ENCODE measurements around the gene HDAC3.

HDAC3 gene

GRCh38 chr5:141605523-141606277 is 30.9 kb downstream of the HDAC3 start:
- Histone ChIP-seq H3K27ac (ENCODE audit: low read depth in 2 of 2, low read length in 2 of 2) (peak overlapping the region; percentile 19 to 26), H3K4me3 (ENCODE audit: low read length in 2 of 2) (peak overlapping the region in 1 of 2 donors; percentile 9), H3K36me3 (ENCODE audit: control insufficient read depth in 2 of 2, insufficient read depth in 2 of 2, low read length in 2 of 2) (no peaks in the 10 kb centered on the region), H3K9ac (ENCODE audit: low read depth in 1 of 2, low read length in 2 of 2) (no peak overlapping the region), H3K4me1 (ENCODE audit: control insufficient read depth in 2 of 2, insufficient read depth in 2 of 2, low read length in 2 of 2) (peaks cover 12 to 19% of the 10 kb centered on the region in 2 donors), H3K9me3 (ENCODE audit: control insufficient read depth in 2 of 2, low read length in 2 of 2) (no peaks in the 10 kb centered on the region), H3K27me3 (ENCODE audit: control insufficient read depth in 2 of 2, insufficient read depth in 2 of 2, low read length in 2 of 2) (no peaks in the 10 kb centered on the region)

- Histone ChIP-seq H3K9me3 (ENCODE audit: control insufficient read depth in 2 of 2, low read length in 2 of 2) (no peaks in the 10 kb centered on the region), H3K27ac (ENCODE audit: low read depth in 2 of 2, low read length in 2 of 2) (peak overlapping the region; percentile 45 to 70), H3K36me3 (ENCODE audit: control insufficient read depth in 2 of 2, insufficient read depth in 2 of 2, low read length in 2 of 2) (no peaks in the 10 kb centered on the region), H3K4me3 (ENCODE audit: low read length in 2 of 2) (peak overlapping the region in 1 of 2 donors; percentile 24), H3K4me1 (ENCODE audit: control insufficient read depth in 2 of 2, insufficient read depth in 2 of 2, low read length in 2 of 2) (peaks cover 12 to 15% of the 10 kb centered on the region in 2 donors), H3K27me3 (ENCODE audit: control insufficient read depth in 2 of 2, insufficient read depth in 2 of 2, low read length in 2 of 2) (no peaks in the 10 kb centered on the region), H3K9ac (ENCODE audit: low read depth in 1 of 2, low read length in 2 of 2) (peak overlapping the region; percentile 18 to 28)
These were observed 32.5 kb downstream of the HDAC3 start for GRCh38 chr5:141603923-141604717.

- Histone ChIP-seq H3K9ac (ENCODE audit: low read depth in 1 of 2, low read length in 2 of 2) (no peak overlapping the region), H3K4me1 (ENCODE audit: control insufficient read depth in 2 of 2, insufficient read depth in 2 of 2, low read length in 2 of 2) (peaks cover 8 to 12% of the 10 kb centered on the region in 2 donors), H3K9me3 (ENCODE audit: control insufficient read depth in 2 of 2, low read length in 2 of 2) (no peaks in the 10 kb centered on the region), H3K36me3 (ENCODE audit: control insufficient read depth in 2 of 2, insufficient read depth in 2 of 2, low read length in 2 of 2) (no peaks in the 10 kb centered on the region), H3K27ac (ENCODE audit: low read depth in 2 of 2, low read length in 2 of 2) (no peak overlapping the region), H3K4me3 (ENCODE audit: low read length in 2 of 2) (no peak overlapping the region), H3K27me3 (ENCODE audit: control insufficient read depth in 2 of 2, insufficient read depth in 2 of 2, low read length in 2 of 2) (no peaks in the 10 kb centered on the region)
These were observed 34.0 kb downstream of the HDAC3 start for GRCh38 chr5:141602606-141603005.

- Histone ChIP-seq H3K9me3 (ENCODE audit: control insufficient read depth in 2 of 2, low read length in 2 of 2) (no peaks in the 10 kb centered on the region), H3K4me3 (ENCODE audit: low read length in 2 of 2) (no peak overlapping the region), H3K36me3 (ENCODE audit: control insufficient read depth in 2 of 2, insufficient read depth in 2 of 2, low read length in 2 of 2) (no peaks in the 10 kb centered on the region), H3K4me1 (ENCODE audit: control insufficient read depth in 2 of 2, insufficient read depth in 2 of 2, low read length in 2 of 2) (peaks cover under 1 to 1% of the 10 kb centered on the region in 2 donors), H3K27me3 (ENCODE audit: control insufficient read depth in 2 of 2, insufficient read depth in 2 of 2, low read length in 2 of 2) (no peaks in the 10 kb centered on the region), H3K27ac (ENCODE audit: low read depth in 2 of 2, low read length in 2 of 2) (no peak overlapping the region), H3K9ac (ENCODE audit: low read depth in 1 of 2, low read length in 2 of 2) (no peak overlapping the region)
These were observed 38.0 kb downstream of the HDAC3 start for GRCh38 chr5:141598391-141599345.

GRCh38 chr5:141597814-141598213 is 38.8 kb downstream of the HDAC3 start:
- Histone ChIP-seq H3K9me3 (ENCODE audit: control insufficient read depth in 2 of 2, low read length in 2 of 2) (no peaks in the 10 kb centered on the region), H3K4me1 (ENCODE audit: control insufficient read depth in 2 of 2, insufficient read depth in 2 of 2, low read length in 2 of 2) (no peaks in the 10 kb centered on the region), H3K36me3 (ENCODE audit: control insufficient read depth in 2 of 2, insufficient read depth in 2 of 2, low read length in 2 of 2) (no peaks in the 10 kb centered on the region), H3K27ac (ENCODE audit: low read depth in 2 of 2, low read length in 2 of 2) (no peak overlapping the region), H3K9ac (ENCODE audit: low read depth in 1 of 2, low read length in 2 of 2) (no peak overlapping the region), H3K27me3 (ENCODE audit: control insufficient read depth in 2 of 2, insufficient read depth in 2 of 2, low read length in 2 of 2) (no peaks in the 10 kb centered on the region), H3K4me3 (ENCODE audit: low read length in 2 of 2) (no peak overlapping the region)

- H3K9ac ChIP-seq (ENCODE audit: low read depth in 1 of 2, low read length in 2 of 2), result no peak overlapping the region
- H3K4me1 ChIP-seq (ENCODE audit: control insufficient read depth in 2 of 2, insufficient read depth in 2 of 2, low read length in 2 of 2), result no peaks in the 10 kb centered on the region
- no peaks in the 10 kb centered on the region for H3K36me3 ChIP-seq (ENCODE audit: control insufficient read depth in 2 of 2, insufficient read depth in 2 of 2, low read length in 2 of 2)
- H3K27me3 ChIP-seq (ENCODE audit: control insufficient read depth in 2 of 2, insufficient read depth in 2 of 2, low read length in 2 of 2), result no peaks in the 10 kb centered on the region
- no peak overlapping the region for H3K4me3 ChIP-seq (ENCODE audit: low read length in 2 of 2)
- no peaks in the 10 kb centered on the region for H3K9me3 ChIP-seq (ENCODE audit: control insufficient read depth in 2 of 2, low read length in 2 of 2)
- H3K27ac ChIP-seq (ENCODE audit: low read depth in 2 of 2, low read length in 2 of 2), result no peak overlapping the region
These were observed 39.3 kb downstream of the HDAC3 start for GRCh38 chr5:141597394-141597793.

GRCh38 chr5:141596867-141597266 is 39.8 kb downstream of the HDAC3 start:
- Histone ChIP-seq H3K9ac (ENCODE audit: low read depth in 1 of 2, low read length in 2 of 2) (no peak overlapping the region), H3K27me3 (ENCODE audit: control insufficient read depth in 2 of 2, insufficient read depth in 2 of 2, low read length in 2 of 2) (no peaks in the 10 kb centered on the region), H3K4me3 (ENCODE audit: low read length in 2 of 2) (no peak overlapping the region), H3K36me3 (ENCODE audit: control insufficient read depth in 2 of 2, insufficient read depth in 2 of 2, low read length in 2 of 2) (no peaks in the 10 kb centered on the region), H3K9me3 (ENCODE audit: control insufficient read depth in 2 of 2, low read length in 2 of 2) (no peaks in the 10 kb centered on the region), H3K4me1 (ENCODE audit: control insufficient read depth in 2 of 2, insufficient read depth in 2 of 2, low read length in 2 of 2) (no peaks in the 10 kb centered on the region), H3K27ac (ENCODE audit: low read depth in 2 of 2, low read length in 2 of 2) (no peak overlapping the region)

GRCh38 chr5:141590127-141590526 is 46.5 kb downstream of the HDAC3 start:
- no peaks in the 10 kb centered on the region for H3K27me3 ChIP-seq (ENCODE audit: control insufficient read depth in 2 of 2, insufficient read depth in 2 of 2, low read length in 2 of 2)
- no peak overlapping the region for H3K4me3 ChIP-seq (ENCODE audit: low read length in 2 of 2)
- no peak overlapping the region for H3K27ac ChIP-seq (ENCODE audit: low read depth in 2 of 2, low read length in 2 of 2)
- no peaks in the 10 kb centered on the region for H3K9me3 ChIP-seq (ENCODE audit: control insufficient read depth in 2 of 2, low read length in 2 of 2)
- H3K36me3 ChIP-seq (ENCODE audit: control insufficient read depth in 2 of 2, insufficient read depth in 2 of 2, low read length in 2 of 2), result peaks cover 13 to 22% of the 10 kb centered on the region in 2 donors
- no peak overlapping the region for H3K9ac ChIP-seq (ENCODE audit: low read depth in 1 of 2, low read length in 2 of 2)
- no peaks in the 10 kb centered on the region for H3K4me1 ChIP-seq (ENCODE audit: control insufficient read depth in 2 of 2, insufficient read depth in 2 of 2, low read length in 2 of 2)

GRCh38 chr5:141586246-141586645 is 50.4 kb downstream of the HDAC3 start:
- no peak overlapping the region for H3K27ac ChIP-seq (ENCODE audit: low read depth in 2 of 2, low read length in 2 of 2)
- H3K9me3 ChIP-seq (ENCODE audit: control insufficient read depth in 2 of 2, low read length in 2 of 2), result no peaks in the 10 kb centered on the region
- no peaks in the 10 kb centered on the region for H3K4me1 ChIP-seq (ENCODE audit: control insufficient read depth in 2 of 2, insufficient read depth in 2 of 2, low read length in 2 of 2)
- H3K4me3 ChIP-seq (ENCODE audit: low read length in 2 of 2), result no peak overlapping the region
- H3K9ac ChIP-seq (ENCODE audit: low read depth in 1 of 2, low read length in 2 of 2), result no peak overlapping the region
- H3K36me3 ChIP-seq (ENCODE audit: control insufficient read depth in 2 of 2, insufficient read depth in 2 of 2, low read length in 2 of 2), result peaks cover 34 to 46% of the 10 kb centered on the region in 2 donors
- H3K27me3 ChIP-seq (ENCODE audit: control insufficient read depth in 2 of 2, insufficient read depth in 2 of 2, low read length in 2 of 2), result no peaks in the 10 kb centered on the region
